Skeletal muscle satellite cell (primary cell): ENCODE measurements around the gene PUS7.
"Not testable (repeated sequence)": the region's sequence is repeated elsewhere in the genome, so short reads cannot be mapped to it uniquely, and the experiment has no call there.

Experiments used
- H3K27me3 ChIP-seq: 2 replicates; pipeline ENCODE4 v1.7.0; 2013; ENCODE audit warnings: low read length; ENCODE audit not compliant: control insufficient read depth, insufficient read depth
- H3K36me3 ChIP-seq: 2 replicates; pipeline ENCODE4 v1.7.0; 2013; ENCODE audit warnings: mild to moderate bottlenecking, control low read depth, low read length; ENCODE audit not compliant: insufficient read depth
- H3K4me1 ChIP-seq: 2 replicates; pipeline ENCODE4 v1.7.0; 2013; ENCODE audit warnings: low read length; ENCODE audit not compliant: control insufficient read depth, insufficient read depth
- H3K4me2 ChIP-seq: 2 replicates; pipeline ENCODE4 v1.7.0; 2013; ENCODE audit warnings: mild to moderate bottlenecking, low read length
- H3K4me3 ChIP-seq: 2 replicates; pipeline ENCODE4 v1.7.0; 2013; ENCODE audit warnings: low read length
- H3K9ac ChIP-seq: 2 replicates; pipeline ENCODE4 v1.7.0; 2013; ENCODE audit warnings: mild to moderate bottlenecking, low read depth, low read length, moderate library complexity
- H3K9me3 ChIP-seq: replicated peaks from 2 replicates; pipeline ENCODE4 v1.7.0; 2013; ENCODE audit warnings: mild to moderate bottlenecking, control low read depth, low read length

The PUS7 gene

DNA sequence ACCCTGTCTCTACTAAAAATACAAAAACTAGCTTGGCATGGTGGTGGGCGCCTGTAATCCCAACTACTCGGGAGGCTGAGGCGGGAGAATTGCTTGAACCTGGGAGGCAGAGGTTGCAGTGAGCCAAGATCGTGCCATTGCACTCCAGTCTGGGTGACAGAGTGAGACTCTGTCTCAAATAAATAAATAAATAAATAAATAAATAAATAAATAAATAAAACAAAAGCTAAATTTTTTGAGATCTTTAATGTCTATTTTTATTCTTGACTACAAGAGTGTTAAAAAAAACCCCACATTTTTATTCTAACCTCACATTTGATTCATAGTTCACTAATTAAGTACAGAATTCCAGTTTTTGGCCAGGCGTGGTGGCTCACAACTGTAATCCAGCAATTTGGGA lies 5.7 kb upstream of the PUS7 start:
- not testable (repeated sequence) for H3K4me1 ChIP-seq, H3K36me3 ChIP-seq

DNA sequence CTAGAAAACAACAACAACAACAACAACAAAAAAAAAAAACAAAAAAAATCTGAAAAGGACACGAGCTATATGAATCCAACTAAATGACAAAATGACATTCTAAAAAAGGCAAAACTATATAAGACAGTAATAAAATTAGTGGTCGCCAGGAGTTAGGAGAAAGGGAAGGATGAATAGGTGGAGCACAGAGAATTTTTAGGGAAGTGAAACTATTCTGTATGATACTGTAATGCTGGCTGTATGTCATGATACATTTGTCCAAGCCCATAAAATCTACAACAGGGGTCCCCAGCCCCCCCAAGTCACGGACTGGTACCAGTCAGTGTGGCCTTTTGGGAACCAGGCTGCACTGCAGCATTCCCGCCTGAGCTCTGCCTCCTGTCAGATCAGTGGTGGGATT lies 2.8 kb upstream of the PUS7 start:
- Histone ChIP-seq H3K27me3 (no peaks in the 10 kb centered on the region), H3K4me1 (peaks cover 9% of the 10 kb centered on the region), H3K4me2 (no peak overlapping the region), H3K4me3 (no peak overlapping the region), H3K36me3 (no peaks in the 10 kb centered on the region), H3K9ac (no peak overlapping the region), H3K9me3 (no peaks in the 10 kb centered on the region)

More for the DNA sequence above, 5.7 kb upstream of the PUS7 start:
- not testable (repeated sequence) for H3K4me2 ChIP-seq, H3K9ac ChIP-seq, H3K9me3 ChIP-seq, H3K27me3 ChIP-seq, H3K4me3 ChIP-seq

DNA sequence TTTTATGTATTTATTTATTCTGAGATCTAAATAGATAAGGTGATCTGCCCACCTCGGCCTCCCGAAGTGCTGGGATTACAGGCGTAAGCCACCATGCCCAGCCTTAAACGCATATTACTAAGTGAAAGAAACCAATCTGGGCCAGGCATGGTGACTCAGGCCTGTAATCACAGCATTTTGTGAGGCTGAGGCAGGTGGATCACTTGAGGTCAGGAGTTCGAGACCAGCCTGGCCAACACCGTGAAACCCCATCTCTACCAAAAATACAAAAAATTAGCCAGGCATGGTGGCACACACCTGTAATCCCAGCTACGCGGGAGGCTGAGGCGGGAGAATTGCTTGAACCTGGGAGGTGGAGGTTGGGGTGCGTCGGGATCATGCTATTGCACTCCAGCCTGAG lies 2.4 kb upstream of the PUS7 start:
- not testable (repeated sequence) for H3K9ac ChIP-seq, H3K9me3 ChIP-seq, H3K36me3 ChIP-seq, H3K27me3 ChIP-seq, H3K4me3 ChIP-seq, H3K4me2 ChIP-seq, H3K4me1 ChIP-seq

DNA sequence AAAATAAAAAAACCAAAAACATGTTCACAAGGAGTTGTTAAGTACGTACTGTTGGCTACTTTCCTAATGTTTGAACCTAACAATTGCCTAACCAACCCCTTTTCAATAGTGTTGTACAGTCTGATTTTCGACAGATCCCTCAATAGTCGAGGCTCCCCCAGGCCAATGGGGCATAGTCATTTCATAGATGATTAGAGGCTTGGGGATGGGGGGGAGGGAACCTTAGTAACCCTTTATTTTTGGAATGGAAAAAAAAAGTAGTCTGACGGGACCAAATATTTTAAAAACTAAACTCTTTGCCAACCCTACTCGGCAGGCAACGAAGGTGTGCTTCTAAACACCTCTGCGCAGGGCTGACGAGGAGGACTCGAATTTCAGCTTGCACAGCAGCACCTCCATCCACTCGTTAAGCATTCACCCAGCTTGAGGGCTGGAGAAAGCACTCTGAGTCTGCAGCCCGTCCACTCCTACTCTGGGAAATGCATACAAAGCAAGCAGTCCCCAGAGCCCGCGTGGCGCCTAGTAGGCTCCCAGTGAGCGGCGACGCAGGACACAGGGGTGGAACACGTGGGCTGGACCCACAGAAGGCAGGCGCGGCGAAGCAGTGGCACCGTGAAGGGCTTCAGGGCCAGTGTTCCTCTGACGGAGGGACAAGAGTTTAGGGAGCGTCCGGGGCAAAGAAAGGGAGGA lies 899 bp downstream of the PUS7 start:
- H3K9me3 ChIP-seq = no peaks in the 10 kb centered on the region
- no peaks in the 10 kb centered on the region for H3K36me3 ChIP-seq
- peak overlapping the region; percentile 78 for H3K4me3 ChIP-seq
- no peaks in the 10 kb centered on the region for H3K27me3 ChIP-seq
- peak overlapping the region; percentile 84 for H3K9ac ChIP-seq
- peak overlapping the region; percentile 93 for H3K4me2 ChIP-seq
- H3K4me1 ChIP-seq = peaks cover 9% of the 10 kb centered on the region

DNA sequence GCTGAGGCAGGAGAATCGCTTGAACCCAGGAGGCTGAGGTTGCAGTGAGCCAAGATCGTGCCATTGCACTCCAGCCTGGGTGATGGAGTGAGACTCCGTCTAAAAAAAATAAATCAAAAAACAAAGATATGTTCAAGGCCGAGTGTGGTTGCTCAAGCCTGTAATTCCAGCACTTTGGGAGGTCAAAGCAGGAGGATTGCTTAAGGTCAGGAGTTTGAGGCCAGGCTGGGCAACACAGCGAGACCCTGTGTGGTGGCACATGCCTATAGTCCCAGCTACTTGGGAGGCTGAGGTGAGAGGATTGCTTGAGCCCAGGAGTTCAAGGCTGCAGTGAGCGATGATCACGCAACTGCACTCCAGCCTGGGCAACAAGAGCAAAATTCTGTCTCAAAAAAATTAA lies 1.5 kb downstream of the PUS7 start:
- not testable (repeated sequence) for H3K9me3 ChIP-seq, H3K27me3 ChIP-seq, H3K4me1 ChIP-seq, H3K36me3 ChIP-seq, H3K4me3 ChIP-seq
- Histone ChIP-seq H3K9ac (peak overlapping the region; percentile 84), H3K4me2 (peak overlapping the region; percentile 93)

DNA sequence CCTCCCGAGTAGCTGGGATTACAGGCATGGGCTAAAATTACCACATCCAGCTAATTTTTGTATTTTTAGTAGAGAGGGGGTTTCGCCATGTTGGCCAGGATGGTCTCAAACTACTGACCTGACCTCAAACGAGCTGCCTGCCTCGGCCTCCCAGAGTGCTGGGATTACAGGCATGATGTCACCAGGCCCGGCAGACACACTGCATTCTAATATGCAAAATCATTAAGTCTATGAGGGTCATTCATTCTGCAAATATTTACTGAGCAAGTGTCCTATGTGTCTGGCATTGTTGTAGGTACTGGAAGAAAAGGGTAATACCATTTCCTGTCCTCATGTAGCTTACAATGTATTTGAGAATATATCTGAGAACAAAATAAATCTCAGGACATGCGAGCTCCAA lies 2.7 kb downstream of the PUS7 start:
- Histone ChIP-seq H3K9me3 (no peaks in the 10 kb centered on the region), H3K9ac (no peak overlapping the region), H3K27me3 (no peaks in the 10 kb centered on the region), H3K4me3 (no peak overlapping the region), H3K4me2 (no peak overlapping the region), H3K4me1 (peaks cover 9% of the 10 kb centered on the region), H3K36me3 (no peaks in the 10 kb centered on the region)

DNA sequence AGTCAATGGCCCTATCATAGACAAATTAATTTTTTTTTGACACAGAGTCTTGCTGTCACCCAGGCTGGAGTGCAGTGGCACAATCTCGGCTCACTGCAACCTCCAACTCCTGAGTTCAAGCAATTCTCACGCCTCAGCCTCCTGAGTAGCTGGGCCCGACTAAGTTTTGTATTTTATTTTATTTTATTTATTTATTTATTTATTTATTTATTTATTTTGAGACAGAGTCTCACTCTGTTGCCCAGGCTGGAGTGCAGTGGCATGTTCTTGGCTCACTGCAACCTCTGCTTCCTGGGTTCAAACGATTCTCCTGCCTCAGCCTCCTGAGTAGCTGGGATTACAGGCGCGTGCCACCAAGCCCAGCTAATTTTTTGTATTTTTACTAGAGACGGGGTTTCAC lies 6.5 kb downstream of the PUS7 start:
- not testable (repeated sequence) for H3K4me1 ChIP-seq, H3K36me3 ChIP-seq, H3K9me3 ChIP-seq, H3K4me3 ChIP-seq, H3K4me2 ChIP-seq, H3K9ac ChIP-seq, H3K27me3 ChIP-seq

DNA sequence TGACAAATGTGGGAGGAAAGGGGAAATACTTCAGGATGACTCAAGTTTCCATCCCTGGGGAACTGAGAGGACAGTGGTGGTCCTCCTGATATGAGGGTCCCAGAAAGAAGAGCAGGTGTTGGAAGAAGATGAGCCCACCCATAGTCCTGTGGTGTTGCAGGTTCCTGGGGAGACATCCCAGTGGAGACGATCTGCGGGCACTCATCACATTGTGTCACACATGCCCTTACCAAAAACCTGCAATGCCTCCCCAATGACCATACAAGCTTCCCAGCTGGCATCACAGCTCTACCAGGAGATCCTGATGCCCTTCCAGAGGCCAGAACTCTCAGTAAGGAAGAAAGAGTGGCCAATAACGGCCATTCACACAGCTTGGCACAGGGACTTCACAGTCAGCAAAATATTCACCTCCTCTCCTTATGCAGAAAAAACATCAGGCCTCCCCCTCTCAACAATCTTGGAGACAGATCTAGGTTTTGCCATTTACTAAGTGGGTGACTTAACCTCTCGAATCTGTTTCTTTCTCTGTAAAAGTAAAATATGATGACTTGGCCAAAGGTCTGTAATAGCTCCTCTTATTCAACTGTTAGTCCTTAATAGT lies 9.0 kb downstream of the PUS7 start:
- Histone ChIP-seq H3K36me3 (peaks cover 7% of the 10 kb centered on the region), H3K4me1 (no peaks in the 10 kb centered on the region), H3K4me3 (no peak overlapping the region), H3K9me3 (no peaks in the 10 kb centered on the region), H3K27me3 (no peaks in the 10 kb centered on the region), H3K4me2 (no peak overlapping the region), H3K9ac (no peak overlapping the region)

DNA sequence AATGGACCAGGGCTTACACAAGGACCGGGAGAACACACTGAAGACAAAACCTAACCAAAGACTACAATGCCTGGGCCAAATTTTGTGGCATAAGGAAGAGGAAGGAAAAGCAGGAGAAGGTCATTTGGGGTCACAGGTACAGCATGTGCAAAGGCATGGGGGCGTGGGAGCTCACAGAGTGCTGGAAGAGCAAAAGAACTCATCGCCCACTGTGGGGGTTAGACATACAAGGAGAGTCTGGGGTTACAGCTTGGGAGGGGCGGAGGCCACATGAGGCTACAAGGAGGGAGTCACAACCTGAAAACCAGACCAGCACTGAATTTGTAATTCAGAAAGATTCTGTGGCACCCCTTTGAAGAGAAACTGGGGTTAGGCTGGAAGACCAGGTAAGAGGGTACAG lies 9.7 kb downstream of the PUS7 start:
- Histone ChIP-seq H3K9ac (no peak overlapping the region), H3K4me2 (no peak overlapping the region), H3K36me3 (peaks cover 8% of the 10 kb centered on the region), H3K4me3 (no peak overlapping the region), H3K4me1 (no peaks in the 10 kb centered on the region), H3K27me3 (no peaks in the 10 kb centered on the region), H3K9me3 (no peaks in the 10 kb centered on the region)

DNA sequence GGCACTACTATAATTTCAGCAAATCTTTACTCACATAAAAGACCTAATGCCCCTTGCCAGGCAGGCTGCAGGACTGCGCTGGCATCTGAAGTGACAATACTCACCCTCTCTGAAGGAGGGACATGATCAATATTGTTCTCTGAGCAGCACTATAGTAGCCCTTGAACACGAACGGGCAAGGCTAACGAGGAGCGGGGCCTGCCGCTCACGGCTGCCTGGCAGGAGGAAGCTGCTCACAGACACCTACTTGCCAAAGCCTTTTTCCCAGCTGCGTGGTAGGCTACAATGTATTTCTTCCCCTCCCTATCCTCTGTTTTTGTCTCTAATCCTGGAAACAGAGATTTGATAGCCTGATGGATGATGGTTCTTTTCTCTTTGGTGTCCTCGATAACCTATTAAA lies 19.9 kb downstream of the PUS7 start:
- Histone ChIP-seq H3K4me3 (no peak overlapping the region), H3K27me3 (no peaks in the 10 kb centered on the region), H3K9ac (no peak overlapping the region), H3K36me3 (peaks cover 36% of the 10 kb centered on the region), H3K4me1 (no peaks in the 10 kb centered on the region), H3K9me3 (no peaks in the 10 kb centered on the region), H3K4me2 (no peak overlapping the region)

DNA sequence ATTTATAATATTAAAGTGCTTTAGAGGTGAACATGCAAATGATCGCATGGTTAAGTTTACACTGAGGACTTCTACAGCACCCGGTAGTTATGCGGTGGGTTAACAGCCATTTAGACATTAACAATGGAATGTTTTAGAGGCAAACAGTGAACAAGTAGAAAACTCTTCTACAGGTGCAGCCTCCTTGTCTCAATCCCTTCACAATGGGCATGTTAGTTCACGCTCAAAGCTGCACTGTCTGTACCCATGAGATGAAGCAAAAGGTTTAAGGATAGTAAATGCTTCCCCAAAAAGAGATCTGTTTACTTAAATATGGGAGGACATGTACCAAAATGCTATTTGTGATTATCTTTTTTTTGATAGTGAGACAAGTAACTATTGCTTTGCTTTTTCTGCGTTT lies 25.1 kb downstream of the PUS7 start:
- H3K4me2 ChIP-seq = no peak overlapping the region
- peaks cover 27% of the 10 kb centered on the region for H3K36me3 ChIP-seq
- H3K4me3 ChIP-seq = no peak overlapping the region
- H3K4me1 ChIP-seq = peaks cover 11% of the 10 kb centered on the region
- H3K9me3 ChIP-seq = no peaks in the 10 kb centered on the region
- H3K27me3 ChIP-seq = no peaks in the 10 kb centered on the region
- no peak overlapping the region for H3K9ac ChIP-seq

DNA sequence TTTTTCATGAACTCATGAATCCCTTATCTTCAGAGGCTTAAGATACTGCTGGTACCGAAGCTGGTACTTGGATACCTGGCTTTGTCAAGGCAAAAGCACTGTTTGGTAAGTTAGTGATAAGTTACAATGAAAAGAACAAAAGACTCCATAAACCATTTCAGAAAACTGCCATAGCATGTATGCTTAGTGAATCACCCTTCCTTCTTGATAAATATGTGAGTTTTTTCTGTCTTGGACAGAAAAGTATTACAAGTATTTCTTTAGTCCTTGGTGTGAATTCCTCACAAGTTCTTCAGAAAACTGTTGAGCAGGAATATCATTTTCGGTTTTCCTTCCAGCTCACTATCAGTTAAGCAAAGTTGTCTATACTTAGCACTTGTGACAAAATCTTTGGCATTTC lies 25.6 kb downstream of the PUS7 start:
- H3K4me1 ChIP-seq = peaks cover 11% of the 10 kb centered on the region
- H3K36me3 ChIP-seq = peaks cover 27% of the 10 kb centered on the region
- no peak overlapping the region for H3K4me3 ChIP-seq
- no peaks in the 10 kb centered on the region for H3K9me3 ChIP-seq
- H3K4me2 ChIP-seq = no peak overlapping the region
- no peak overlapping the region for H3K9ac ChIP-seq
- H3K27me3 ChIP-seq = no peaks in the 10 kb centered on the region
